ENCODE data around the gene RUNX3.
A peak's percentile ranks its signal among the peaks of the same experiment; 100 is the strongest.

Gene RUNX3

GRCh38 chr1:24849672-24850295 lies 80.3 kb downstream of the RUNX3 start:
- peak; percentile 18 for TF ChIP-seq CTCF (IDR thresholded peaks at IDR 0.05; ENCODE audit: insufficient read depth, low read length, missing control alignments)
- H3K4me3 ChIP-seq (ENCODE audit: low read depth, low read length) = no peak overlapping the region
- DNase-seq (ENCODE audit: low read depth, low spot score) = no peak
- CTCF ChIA-PET = interaction anchor here (1.0 to 5.4 kb wide), 9 partner anchors 12 to 356 kb away, joined by 3 to 44 read pairs (median 11); no protein-coding TSS in a partner anchor
- POLR2A ChIA-PET = interaction anchor here (1.6 kb wide), 1 partner anchor 258 kb away, joined by 6 read pairs; no protein-coding TSS in a partner anchor
